GM06990 (cell line): ENCODE data around the gene PLCG2.

Experiments
- DNase-seq: peaks from one replicate; pipeline ENCODE4 v3.0.0-alpha.2; 2011; ENCODE audit not compliant: insufficient read length; ENCODE audit errors: extremely low read depth
- H3K27me3 ChIP-seq: replicated peaks from 2 replicates; pipeline ENCODE4 v1.6.0; 2011; ENCODE audit warnings: low read length; ENCODE audit not compliant: control insufficient read depth, insufficient read depth
- H3K36me3 ChIP-seq: 2 replicates; pipeline ENCODE4 v1.5.1; 2011; ENCODE audit warnings: low read length; ENCODE audit not compliant: control insufficient read depth, insufficient read depth
- H3K4me3 ChIP-seq: replicated peaks from 2 replicates; pipeline ENCODE4 v1.5.1; 2011; ENCODE audit warnings: low read depth, mild to moderate bottlenecking, control low read depth, low read length
- CTCF ChIP-seq: IDR thresholded peaks from 2 replicates; pipeline ENCODE4 v1.5.1; 2011; ENCODE audit warnings: low read length, control low read depth, mild to moderate bottlenecking, inconsistent platforms; ENCODE audit not compliant: insufficient read depth, poor library complexity, severe bottlenecking

PLCG2 gene

GRCh38 chr16:81778861-81779535 is at the start of gene PLCG2:
Gene PLCG2, plus strand, starts transcription at chr16:81779291. Its CDS starts 6,699 bp downstream, at chr16:81785990.
- Histone ChIP-seq H3K27me3 (no peaks in the 10 kb centered on the region), H3K36me3 (no peaks in the 10 kb centered on the region; the same call in none of the 2 replicates), H3K4me3 (peak within 1 kb of the TSS; percentile 92)
- peak; percentile 85 for DNase-seq
- no peak for TF ChIP-seq CTCF

DNA sequence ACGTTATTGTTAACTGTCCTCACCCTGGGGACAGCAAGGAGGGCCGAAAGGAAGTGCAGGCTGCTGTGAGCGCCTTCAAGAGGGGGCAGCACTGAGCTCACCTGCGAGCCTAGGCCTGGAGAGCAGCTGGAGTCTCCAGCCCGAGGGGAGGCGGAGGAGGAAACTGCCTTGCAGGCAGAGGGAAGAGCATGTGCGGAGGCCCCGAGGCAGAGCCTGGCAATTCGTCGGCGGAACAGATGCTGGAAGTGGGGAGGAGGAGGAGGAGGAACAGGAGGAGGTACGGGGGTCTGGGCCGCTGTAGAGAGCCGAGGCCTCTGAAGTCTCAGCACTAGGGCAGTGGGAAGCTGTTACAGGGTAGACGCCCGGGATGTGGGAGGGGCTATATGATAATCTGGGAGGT is 49.6 kb upstream of the PLCG2 start:
- no peak for DNase-seq
- Histone ChIP-seq H3K4me3 (no peak overlapping the region), H3K27me3 (no peaks in the 10 kb centered on the region), H3K36me3 (no peaks in the 10 kb centered on the region)
- no peak for TF ChIP-seq CTCF

DNA sequence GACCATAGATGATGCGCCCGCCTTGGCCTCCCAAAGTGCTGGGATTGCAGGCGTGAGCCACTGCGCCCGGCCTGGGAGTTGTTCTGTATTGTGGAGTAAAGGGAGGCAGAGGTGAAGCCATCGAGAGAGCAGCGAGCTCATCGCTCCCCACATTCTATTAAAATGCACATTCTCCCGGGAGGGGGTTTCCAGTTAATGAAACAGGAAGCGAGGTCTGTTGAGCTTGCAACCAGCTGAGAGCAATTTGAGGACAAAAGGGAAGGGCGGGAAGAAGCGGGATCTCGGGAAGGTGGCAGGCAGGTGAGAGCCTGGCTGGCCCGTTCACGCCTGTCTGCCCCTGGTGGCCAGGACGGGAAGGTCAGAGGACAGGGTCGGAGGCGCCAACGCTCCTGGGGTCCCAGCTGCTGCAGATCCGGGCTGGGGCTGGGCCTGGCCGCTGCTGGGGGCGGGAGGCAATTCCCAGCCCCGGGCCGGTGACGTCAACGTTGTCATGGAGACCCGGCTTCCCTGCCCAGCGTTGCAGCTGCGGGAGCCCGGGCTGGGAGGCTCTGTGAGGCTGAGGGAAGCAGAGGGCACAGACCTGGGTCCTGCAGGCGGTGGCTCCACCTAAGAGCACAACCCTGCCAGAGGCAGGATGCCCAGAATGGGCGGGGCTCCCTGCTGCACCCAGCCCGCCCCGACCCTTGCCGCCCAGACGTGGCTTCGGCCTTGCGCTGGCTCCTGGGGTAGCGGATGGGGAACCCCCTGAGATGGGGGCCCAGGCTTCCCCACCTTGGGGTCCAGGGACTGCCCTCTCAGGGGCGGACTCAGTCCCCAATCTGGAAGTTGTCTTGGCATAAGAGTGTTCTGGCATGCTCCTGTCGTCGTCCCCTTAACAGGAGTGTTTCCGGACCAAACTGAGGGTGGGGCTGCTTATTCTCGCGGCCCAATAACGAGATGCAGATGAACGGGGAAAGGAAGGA is 48.7 kb upstream of the PLCG2 start:
- Histone ChIP-seq H3K4me3 (peak overlapping the region; percentile 48), H3K27me3 (no peaks in the 10 kb centered on the region), H3K36me3 (no peaks in the 10 kb centered on the region)
- peak; percentile 80 for TF ChIP-seq CTCF
- peak; percentile 83 for DNase-seq

DNA sequence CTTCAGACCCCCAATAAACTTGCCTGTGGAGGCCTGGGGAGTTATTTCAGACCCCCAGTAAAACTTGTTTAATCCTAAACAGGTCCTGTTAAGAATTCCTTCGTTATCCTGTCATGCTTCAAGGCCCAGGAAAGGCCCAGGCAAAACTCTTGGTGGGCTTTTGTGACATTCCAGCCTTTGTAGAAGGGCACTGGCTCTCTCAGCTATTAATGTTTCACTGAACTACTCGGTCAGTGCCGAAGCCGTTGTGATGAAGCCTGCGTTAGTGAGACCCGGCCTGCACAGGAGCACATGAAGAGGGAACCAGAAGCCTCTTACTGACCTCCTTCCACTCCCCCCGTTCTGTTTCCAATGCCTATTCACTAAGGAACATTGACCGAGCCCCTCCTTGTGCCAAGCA is 47.4 kb upstream of the PLCG2 start:
- no peak for DNase-seq

GRCh38 chr16:81732699-81733098 is 46.4 kb upstream of the PLCG2 start:
- peak; percentile 28 for TF ChIP-seq CTCF
- Histone ChIP-seq H3K36me3 (no peaks in the 10 kb centered on the region), H3K27me3 (no peaks in the 10 kb centered on the region), H3K4me3 (no peak overlapping the region)
- no peak for DNase-seq

More for the DNA sequence above, 47.4 kb upstream of the PLCG2 start:
- no peak for TF ChIP-seq CTCF
- H3K4me3 ChIP-seq: no peak overlapping the region
- no peaks in the 10 kb centered on the region for H3K27me3 ChIP-seq
- no peaks in the 10 kb centered on the region for H3K36me3 ChIP-seq
